ENCODE measurements around the gene UGGT1.

Gene UGGT1

DNA sequence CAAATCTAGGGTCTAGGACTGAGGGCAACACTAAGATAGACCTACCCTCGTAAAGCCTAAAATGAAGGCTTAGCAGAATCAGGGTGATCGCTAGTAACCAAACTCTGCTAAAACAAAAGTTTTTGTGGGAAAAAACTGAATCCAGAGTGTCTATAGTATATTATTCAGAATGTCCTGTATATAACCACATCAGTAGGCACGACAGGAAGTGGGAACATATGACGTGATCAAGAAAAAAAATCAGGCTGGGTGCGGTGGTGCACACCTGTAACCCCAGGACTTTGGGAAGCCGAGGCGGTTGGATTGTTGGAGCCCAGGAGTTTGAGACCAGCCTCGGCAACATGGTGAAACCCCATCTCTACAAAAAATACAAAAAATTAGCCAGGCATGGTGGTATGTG is 106.1 kb downstream of the UGGT1 start:
- Histone ChIP-seq H3K36me3 (replicated peaks in 1 of 2; ENCODE audit: control insufficient read depth in 2 of 2, insufficient read depth in 2 of 2, low read length in 2 of 2) (peaks cover 0 to 24% of the 10 kb centered on the region in 2 donors), H3K27ac (replicated peaks; ENCODE audit: low read length) (no peak overlapping the region), H3K9ac (ENCODE audit: low read depth, low read length, poor library complexity) (no peak overlapping the region), H3K18ac (ENCODE audit: low read length) (no peak overlapping the region), H2BK12ac (ENCODE audit: low read length) (no peak overlapping the region), H2AFZ (ENCODE audit: low read length) (no peak overlapping the region), H3K4me2 (ENCODE audit: insufficient read depth, low read length, poor library complexity, severe bottlenecking) (no peak overlapping the region), H3K9me3 (replicated peaks in 1 of 2; ENCODE audit: control insufficient read depth in 2 of 2, insufficient read depth in 1 of 2, low read depth in 1 of 2, low read length in 2 of 2) (no peaks in the 10 kb centered on the region), H3K4me1 (ENCODE audit: control insufficient read depth in 2 of 2, insufficient read depth in 1 of 2, low read depth in 1 of 2, low read length in 2 of 2) (no peaks in the 10 kb centered on the region), H2BK120ac (ENCODE audit: low read depth, low read length) (no peak overlapping the region), H3K79me1 (ENCODE audit: low read depth, low read length) (no peaks in the 10 kb centered on the region), H3K4ac (ENCODE audit: low read length) (no peak overlapping the region), H2AK5ac (ENCODE audit: low read depth, low read length) (no peak overlapping the region), H2BK5ac (ENCODE audit: low read length) (no peak overlapping the region), H3K14ac (ENCODE audit: low read length) (no peak overlapping the region), H3K27me3 (ENCODE audit: control insufficient read depth in 3 of 3, insufficient read depth in 3 of 3, low read depth in 1 of 3, low read length in 3 of 3) (no peaks in the 10 kb centered on the region), H4K8ac (ENCODE audit: low read depth, low read length) (no peak overlapping the region), H3K4me3 (ENCODE audit: low read length in 2 of 2) (no peak overlapping the region), H4K91ac (ENCODE audit: low read depth, low read length, poor library complexity) (no peak overlapping the region), H3K23ac (ENCODE audit: low read depth, low read length, poor library complexity) (no peak overlapping the region), H2BK15ac (ENCODE audit: low read length) (no peak overlapping the region)
- no peak for DNase-seq (ENCODE audit: low spot score)
- no CpG with 5 or more reads among the region's 8 CpGs for WGBS, 2 donors (ENCODE audit: extremely low coverage in 2 of 2, insufficient read length in 2 of 2, insufficient replicate concordance in 1 of 2)

DNA sequence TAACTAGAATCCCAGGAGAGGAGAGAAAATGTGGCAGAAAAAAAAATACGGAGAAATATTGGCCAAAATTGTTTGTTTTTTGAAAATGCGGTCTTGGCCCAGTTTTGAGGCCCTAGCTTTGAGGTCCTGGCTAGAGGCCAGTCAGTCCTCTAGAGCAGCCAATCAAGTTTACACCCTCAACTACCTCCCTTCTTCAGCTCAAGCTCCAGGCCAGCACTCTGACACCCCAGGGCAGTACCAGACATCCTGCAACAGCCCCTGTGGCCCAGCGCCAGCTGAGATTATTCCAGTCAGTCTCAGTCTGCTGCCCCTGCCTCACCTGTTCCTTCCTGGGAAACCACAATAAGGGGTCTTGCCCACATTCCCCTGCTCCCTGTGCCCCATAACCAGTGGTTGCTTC is 107.7 kb downstream of the UGGT1 start:
- peaks cover 0 to 12% of the 10 kb centered on the region in 2 donors for H3K36me3 ChIP-seq (replicated peaks in 1 of 2; ENCODE audit: control insufficient read depth in 2 of 2, insufficient read depth in 2 of 2, low read length in 2 of 2)
- H4K91ac ChIP-seq (ENCODE audit: low read depth, low read length, poor library complexity): no peak overlapping the region
- no peaks in the 10 kb centered on the region for H3K79me1 ChIP-seq (ENCODE audit: low read depth, low read length)
- no peak overlapping the region for H4K8ac ChIP-seq (ENCODE audit: low read depth, low read length)
- no peak overlapping the region for H2BK5ac ChIP-seq (ENCODE audit: low read length)
- WGBS, 2 donors (ENCODE audit: extremely low coverage in 2 of 2, insufficient read length in 2 of 2, insufficient replicate concordance in 1 of 2): no CpG with 5 or more reads among the region's 3 CpGs
- H2BK120ac ChIP-seq (ENCODE audit: low read depth, low read length): no peak overlapping the region
- H3K18ac ChIP-seq (ENCODE audit: low read length): no peak overlapping the region
- H3K27ac ChIP-seq (replicated peaks; ENCODE audit: low read length): no peak overlapping the region
- no peak overlapping the region for H3K23ac ChIP-seq (ENCODE audit: low read depth, low read length, poor library complexity)
- H3K14ac ChIP-seq (ENCODE audit: low read length): no peak overlapping the region
- no peaks in the 10 kb centered on the region for H3K9me3 ChIP-seq (replicated peaks in 1 of 2; ENCODE audit: control insufficient read depth in 2 of 2, insufficient read depth in 1 of 2, low read depth in 1 of 2, low read length in 2 of 2)
- no peak overlapping the region for H3K4ac ChIP-seq (ENCODE audit: low read length)
- H3K4me2 ChIP-seq (ENCODE audit: insufficient read depth, low read length, poor library complexity, severe bottlenecking): no peak overlapping the region
- no peak for DNase-seq (ENCODE audit: low spot score)
- no peak overlapping the region for H2AFZ ChIP-seq (ENCODE audit: low read length)
- H3K4me3 ChIP-seq (ENCODE audit: low read length in 2 of 2): no peak overlapping the region
- no peaks in the 10 kb centered on the region for H3K27me3 ChIP-seq (ENCODE audit: control insufficient read depth in 3 of 3, insufficient read depth in 3 of 3, low read depth in 1 of 3, low read length in 3 of 3)
- H2AK5ac ChIP-seq (ENCODE audit: low read depth, low read length): no peak overlapping the region
- no peak overlapping the region for H3K9ac ChIP-seq (ENCODE audit: low read depth, low read length, poor library complexity)
- no peaks in the 10 kb centered on the region for H3K4me1 ChIP-seq (ENCODE audit: control insufficient read depth in 2 of 2, insufficient read depth in 1 of 2, low read depth in 1 of 2, low read length in 2 of 2)
- H2BK15ac ChIP-seq (ENCODE audit: low read length): no peak overlapping the region
- H2BK12ac ChIP-seq (ENCODE audit: low read length): no peak overlapping the region

DNA sequence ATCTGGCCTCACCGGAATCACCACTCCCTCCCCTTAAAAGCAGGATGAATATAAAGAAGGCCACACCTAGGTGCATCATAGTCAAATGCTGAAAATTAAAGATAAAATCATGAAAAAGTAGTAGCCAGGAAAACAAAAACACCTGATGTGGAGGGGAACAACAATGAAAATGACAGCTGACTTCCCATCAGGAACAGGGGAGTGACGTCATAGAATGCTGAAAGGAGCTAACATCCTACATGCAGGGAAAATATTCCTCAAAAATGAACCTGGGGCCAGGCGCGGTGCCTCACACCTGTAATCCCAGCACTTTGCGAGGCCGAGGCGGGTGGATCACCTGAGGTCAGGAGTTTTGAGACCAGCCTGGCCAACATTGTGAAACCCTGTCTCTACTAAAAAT is 108.1 kb downstream of the UGGT1 start:
- H3K36me3 ChIP-seq (replicated peaks in 1 of 2; ENCODE audit: control insufficient read depth in 2 of 2, insufficient read depth in 2 of 2, low read length in 2 of 2): peaks cover 0 to 9% of the 10 kb centered on the region in 2 donors
- DNase-seq (ENCODE audit: low spot score): no peak
- H3K14ac ChIP-seq (ENCODE audit: low read length): no peak overlapping the region
- H3K27me3 ChIP-seq (ENCODE audit: control insufficient read depth in 3 of 3, insufficient read depth in 3 of 3, low read depth in 1 of 3, low read length in 3 of 3): no peaks in the 10 kb centered on the region
- no peak overlapping the region for H3K27ac ChIP-seq (replicated peaks; ENCODE audit: low read length)
- no peaks in the 10 kb centered on the region for H3K9me3 ChIP-seq (replicated peaks in 1 of 2; ENCODE audit: control insufficient read depth in 2 of 2, insufficient read depth in 1 of 2, low read depth in 1 of 2, low read length in 2 of 2)
- H3K79me1 ChIP-seq (ENCODE audit: low read depth, low read length): no peaks in the 10 kb centered on the region
- H2BK12ac ChIP-seq (ENCODE audit: low read length): no peak overlapping the region
- no peak overlapping the region for H3K23ac ChIP-seq (ENCODE audit: low read depth, low read length, poor library complexity)
- H2BK5ac ChIP-seq (ENCODE audit: low read length): no peak overlapping the region
- H3K4ac ChIP-seq (ENCODE audit: low read length): no peak overlapping the region
- no peak overlapping the region for H2BK15ac ChIP-seq (ENCODE audit: low read length)
- no peak overlapping the region for H4K91ac ChIP-seq (ENCODE audit: low read depth, low read length, poor library complexity)
- H3K9ac ChIP-seq (ENCODE audit: low read depth, low read length, poor library complexity): no peak overlapping the region
- H3K4me3 ChIP-seq (ENCODE audit: low read length in 2 of 2): no peak overlapping the region
- no peak overlapping the region for H2BK120ac ChIP-seq (ENCODE audit: low read depth, low read length)
- no peak overlapping the region for H2AK5ac ChIP-seq (ENCODE audit: low read depth, low read length)
- H2AFZ ChIP-seq (ENCODE audit: low read length): no peak overlapping the region
- no peaks in the 10 kb centered on the region for H3K4me1 ChIP-seq (ENCODE audit: control insufficient read depth in 2 of 2, insufficient read depth in 1 of 2, low read depth in 1 of 2, low read length in 2 of 2)
- no peak overlapping the region for H4K8ac ChIP-seq (ENCODE audit: low read depth, low read length)
- H3K18ac ChIP-seq (ENCODE audit: low read length): no peak overlapping the region
- no CpG with 5 or more reads among the region's 7 CpGs for WGBS, 2 donors (ENCODE audit: extremely low coverage in 2 of 2, insufficient read length in 2 of 2, insufficient replicate concordance in 1 of 2)
- H3K4me2 ChIP-seq (ENCODE audit: insufficient read depth, low read length, poor library complexity, severe bottlenecking): no peak overlapping the region

DNA sequence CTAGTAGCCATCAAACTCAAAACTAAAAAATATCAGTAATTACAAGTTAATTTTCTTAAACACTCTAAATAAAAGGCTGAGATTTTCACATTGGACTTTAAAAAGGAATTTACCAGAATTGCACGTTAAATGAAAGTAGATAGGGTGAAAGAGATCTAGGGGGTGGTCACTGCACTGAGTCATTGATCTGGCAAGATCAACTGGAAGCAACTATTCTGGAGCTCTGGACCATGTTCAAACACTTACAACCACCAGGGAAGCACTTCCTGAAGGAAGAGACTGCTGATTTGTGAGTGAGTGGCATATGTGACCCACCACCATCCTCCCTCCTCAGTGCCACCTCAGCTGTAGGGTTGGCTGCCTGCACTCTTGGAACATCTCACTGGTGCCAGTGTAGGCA is 111.8 kb downstream of the UGGT1 start:
- Histone ChIP-seq H4K8ac (ENCODE audit: low read depth, low read length) (no peak overlapping the region), H3K9me3 (replicated peaks in 1 of 2; ENCODE audit: control insufficient read depth in 2 of 2, insufficient read depth in 1 of 2, low read depth in 1 of 2, low read length in 2 of 2) (no peaks in the 10 kb centered on the region), H2BK15ac (ENCODE audit: low read length) (no peak overlapping the region), H3K27ac (replicated peaks; ENCODE audit: low read length) (no peak overlapping the region), H2AFZ (ENCODE audit: low read length) (no peak overlapping the region), H2AK5ac (ENCODE audit: low read depth, low read length) (no peak overlapping the region), H3K4ac (ENCODE audit: low read length) (no peak overlapping the region), H2BK12ac (ENCODE audit: low read length) (no peak overlapping the region), H3K4me2 (ENCODE audit: insufficient read depth, low read length, poor library complexity, severe bottlenecking) (no peak overlapping the region), H3K27me3 (ENCODE audit: control insufficient read depth in 3 of 3, insufficient read depth in 3 of 3, low read depth in 1 of 3, low read length in 3 of 3) (no peaks in the 10 kb centered on the region), H3K23ac (ENCODE audit: low read depth, low read length, poor library complexity) (no peak overlapping the region), H3K4me3 (ENCODE audit: low read length in 2 of 2) (no peak overlapping the region), H3K36me3 (replicated peaks in 1 of 2; ENCODE audit: control insufficient read depth in 2 of 2, insufficient read depth in 2 of 2, low read length in 2 of 2) (no peaks in the 10 kb centered on the region), H3K14ac (ENCODE audit: low read length) (no peak overlapping the region), H2BK5ac (ENCODE audit: low read length) (no peak overlapping the region), H3K18ac (ENCODE audit: low read length) (no peak overlapping the region), H3K9ac (ENCODE audit: low read depth, low read length, poor library complexity) (no peak overlapping the region), H3K4me1 (ENCODE audit: control insufficient read depth in 2 of 2, insufficient read depth in 1 of 2, low read depth in 1 of 2, low read length in 2 of 2) (no peaks in the 10 kb centered on the region), H3K79me1 (ENCODE audit: low read depth, low read length) (no peaks in the 10 kb centered on the region), H2BK120ac (ENCODE audit: low read depth, low read length) (no peak overlapping the region), H4K91ac (ENCODE audit: low read depth, low read length, poor library complexity) (no peak overlapping the region)
- no peak for DNase-seq (ENCODE audit: low spot score)
- no CpG with 5 or more reads among the region's 1 CpG for WGBS, 2 donors (ENCODE audit: extremely low coverage in 2 of 2, insufficient read length in 2 of 2, insufficient replicate concordance in 1 of 2)
